ENCODE results near the gene ATAT1. TPM values are rescaled to one million over a fixed set of nuclear protein-coding genes. Genes with fewer than 3 reads are reported as not detected.
A peak's percentile ranks its signal among the peaks of the same experiment; 100 is the strongest.

ATAT1 gene
- total and polyA plus RNA-seq, 2 of the 13 experiments (the other 11 are each of a cell fraction or from before 2014, with no cell fraction given), result 9.2 to 23.6 TPM

DNA sequence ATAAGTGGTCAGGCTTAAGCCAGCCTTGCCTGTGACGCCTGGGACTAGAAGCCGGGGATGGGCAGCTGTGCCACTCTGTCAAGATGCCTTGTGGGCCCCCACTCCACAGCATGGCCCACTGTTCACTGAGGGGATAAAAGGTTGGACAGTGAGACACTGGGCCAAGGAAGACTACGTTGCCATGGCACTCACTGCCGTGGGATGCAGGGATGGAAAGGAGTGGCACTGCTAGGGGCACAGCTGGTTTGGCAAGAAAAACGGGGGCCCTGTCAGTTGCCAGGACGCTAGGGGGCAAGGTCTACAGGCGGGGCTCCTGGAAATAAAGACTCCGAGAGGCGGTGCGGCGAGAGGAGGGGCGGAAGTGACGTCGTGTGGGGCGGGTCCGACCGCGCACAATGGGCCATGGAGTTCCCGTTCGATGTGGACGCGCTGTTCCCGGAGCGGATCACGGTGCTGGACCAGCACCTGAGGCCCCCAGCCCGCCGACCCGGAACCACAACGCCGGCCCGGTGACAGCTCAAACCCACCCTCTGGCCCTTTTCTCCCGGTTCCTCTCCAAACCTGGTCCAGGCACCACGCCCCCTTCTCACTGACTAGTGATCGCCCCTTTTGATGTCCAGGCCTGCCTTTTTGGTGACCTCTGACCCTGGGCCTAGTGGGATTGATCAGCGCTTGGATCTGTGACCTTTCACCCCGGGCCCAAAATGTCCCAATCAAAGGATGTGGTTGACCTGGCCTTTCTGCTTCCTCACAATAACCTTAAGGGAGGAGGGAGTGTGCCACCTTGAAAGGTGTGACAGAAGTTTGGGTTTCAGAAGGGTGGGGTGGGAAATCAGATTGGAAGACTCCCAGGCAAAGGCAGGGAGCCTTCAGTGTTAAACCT is at the start of gene ATAT1 (continued):
- TF ChIP-seq, protein P1, sequence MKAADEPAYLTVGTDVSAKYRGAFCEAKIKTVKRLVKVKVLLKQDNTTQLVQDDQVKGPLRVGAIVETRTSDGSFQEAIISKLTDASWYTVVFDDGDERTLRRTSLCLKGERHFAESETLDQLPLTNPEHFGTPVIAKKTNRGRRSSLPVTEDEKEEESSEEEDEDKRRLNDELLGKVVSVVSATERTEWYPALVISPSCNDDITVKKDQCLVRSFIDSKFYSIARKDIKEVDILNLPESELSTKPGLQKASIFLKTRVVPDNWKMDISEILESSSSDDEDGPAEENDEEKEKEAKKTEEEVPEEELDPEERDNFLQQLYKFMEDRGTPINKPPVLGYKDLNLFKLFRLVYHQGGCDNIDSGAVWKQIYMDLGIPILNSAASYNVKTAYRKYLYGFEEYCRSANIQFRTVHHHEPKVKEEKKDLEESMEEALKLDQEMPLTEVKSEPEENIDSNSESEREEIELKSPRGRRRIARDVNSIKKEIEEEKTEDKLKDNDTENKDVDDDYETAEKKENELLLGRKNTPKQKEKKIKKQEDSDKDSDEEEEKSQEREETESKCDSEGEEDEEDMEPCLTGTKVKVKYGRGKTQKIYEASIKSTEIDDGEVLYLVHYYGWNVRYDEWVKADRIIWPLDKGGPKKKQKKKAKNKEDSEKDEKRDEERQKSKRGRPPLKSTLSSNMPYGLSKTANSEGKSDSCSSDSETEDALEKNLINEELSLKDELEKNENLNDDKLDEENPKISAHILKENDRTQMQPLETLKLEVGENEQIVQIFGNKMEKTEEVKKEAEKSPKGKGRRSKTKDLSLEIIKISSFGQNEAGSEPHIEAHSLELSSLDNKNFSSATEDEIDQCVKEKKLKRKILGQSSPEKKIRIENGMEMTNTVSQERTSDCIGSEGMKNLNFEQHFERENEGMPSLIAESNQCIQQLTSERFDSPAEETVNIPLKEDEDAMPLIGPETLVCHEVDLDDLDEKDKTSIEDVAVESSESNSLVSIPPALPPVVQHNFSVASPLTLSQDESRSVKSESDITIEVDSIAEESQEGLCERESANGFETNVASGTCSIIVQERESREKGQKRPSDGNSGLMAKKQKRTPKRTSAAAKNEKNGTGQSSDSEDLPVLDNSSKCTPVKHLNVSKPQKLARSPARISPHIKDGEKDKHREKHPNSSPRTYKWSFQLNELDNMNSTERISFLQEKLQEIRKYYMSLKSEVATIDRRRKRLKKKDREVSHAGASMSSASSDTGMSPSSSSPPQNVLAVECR (CRISPR knock-in tag; IDR thresholded peaks at IDR 0.05; ENCODE audit: borderline replicate concordance), result peak; percentile 99
- TF ChIP-seq ZNF672 (CRISPR knock-in tag; IDR thresholded peaks at IDR 0.05) (no peak), HOXA3 (CRISPR knock-in tag; IDR thresholded peaks at IDR 0.05) (peak; percentile 94), KLF11 (CRISPR knock-in tag; IDR thresholded peaks at IDR 0.05) (no peak), MIER2 (CRISPR knock-in tag; IDR thresholded peaks at IDR 0.05) (peak; percentile 44; the same call in 1 of the 2 replicates), ZNF451 (CRISPR knock-in tag; IDR thresholded peaks at IDR 0.05) (no peak), MAFF (IDR thresholded peaks at IDR 0.05; ENCODE audit: low read depth, low read length) (no peak), ZNF180 (CRISPR knock-in tag; IDR thresholded peaks at IDR 0.05; ENCODE audit: borderline replicate concordance, low read depth) (no peak), NFIC (IDR thresholded peaks at IDR 0.05; ENCODE audit: low read length) (no peak), ZFP41 (CRISPR knock-in tag; IDR thresholded peaks at IDR 0.05; ENCODE audit: borderline replicate concordance) (0 out of 2 replicates have a peak, but pooled peaks have one; percentile 45)
- TF ChIP-seq, protein P2, sequence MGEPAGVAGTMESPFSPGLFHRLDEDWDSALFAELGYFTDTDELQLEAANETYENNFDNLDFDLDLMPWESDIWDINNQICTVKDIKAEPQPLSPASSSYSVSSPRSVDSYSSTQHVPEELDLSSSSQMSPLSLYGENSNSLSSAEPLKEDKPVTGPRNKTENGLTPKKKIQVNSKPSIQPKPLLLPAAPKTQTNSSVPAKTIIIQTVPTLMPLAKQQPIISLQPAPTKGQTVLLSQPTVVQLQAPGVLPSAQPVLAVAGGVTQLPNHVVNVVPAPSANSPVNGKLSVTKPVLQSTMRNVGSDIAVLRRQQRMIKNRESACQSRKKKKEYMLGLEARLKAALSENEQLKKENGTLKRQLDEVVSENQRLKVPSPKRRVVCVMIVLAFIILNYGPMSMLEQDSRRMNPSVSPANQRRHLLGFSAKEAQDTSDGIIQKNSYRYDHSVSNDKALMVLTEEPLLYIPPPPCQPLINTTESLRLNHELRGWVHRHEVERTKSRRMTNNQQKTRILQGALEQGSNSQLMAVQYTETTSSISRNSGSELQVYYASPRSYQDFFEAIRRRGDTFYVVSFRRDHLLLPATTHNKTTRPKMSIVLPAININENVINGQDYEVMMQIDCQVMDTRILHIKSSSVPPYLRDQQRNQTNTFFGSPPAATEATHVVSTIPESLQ (CRISPR knock-in tag; conservative IDR thresholded peaks at IDR 0.05), result no peak
- TF ChIP-seq, protein P3, sequence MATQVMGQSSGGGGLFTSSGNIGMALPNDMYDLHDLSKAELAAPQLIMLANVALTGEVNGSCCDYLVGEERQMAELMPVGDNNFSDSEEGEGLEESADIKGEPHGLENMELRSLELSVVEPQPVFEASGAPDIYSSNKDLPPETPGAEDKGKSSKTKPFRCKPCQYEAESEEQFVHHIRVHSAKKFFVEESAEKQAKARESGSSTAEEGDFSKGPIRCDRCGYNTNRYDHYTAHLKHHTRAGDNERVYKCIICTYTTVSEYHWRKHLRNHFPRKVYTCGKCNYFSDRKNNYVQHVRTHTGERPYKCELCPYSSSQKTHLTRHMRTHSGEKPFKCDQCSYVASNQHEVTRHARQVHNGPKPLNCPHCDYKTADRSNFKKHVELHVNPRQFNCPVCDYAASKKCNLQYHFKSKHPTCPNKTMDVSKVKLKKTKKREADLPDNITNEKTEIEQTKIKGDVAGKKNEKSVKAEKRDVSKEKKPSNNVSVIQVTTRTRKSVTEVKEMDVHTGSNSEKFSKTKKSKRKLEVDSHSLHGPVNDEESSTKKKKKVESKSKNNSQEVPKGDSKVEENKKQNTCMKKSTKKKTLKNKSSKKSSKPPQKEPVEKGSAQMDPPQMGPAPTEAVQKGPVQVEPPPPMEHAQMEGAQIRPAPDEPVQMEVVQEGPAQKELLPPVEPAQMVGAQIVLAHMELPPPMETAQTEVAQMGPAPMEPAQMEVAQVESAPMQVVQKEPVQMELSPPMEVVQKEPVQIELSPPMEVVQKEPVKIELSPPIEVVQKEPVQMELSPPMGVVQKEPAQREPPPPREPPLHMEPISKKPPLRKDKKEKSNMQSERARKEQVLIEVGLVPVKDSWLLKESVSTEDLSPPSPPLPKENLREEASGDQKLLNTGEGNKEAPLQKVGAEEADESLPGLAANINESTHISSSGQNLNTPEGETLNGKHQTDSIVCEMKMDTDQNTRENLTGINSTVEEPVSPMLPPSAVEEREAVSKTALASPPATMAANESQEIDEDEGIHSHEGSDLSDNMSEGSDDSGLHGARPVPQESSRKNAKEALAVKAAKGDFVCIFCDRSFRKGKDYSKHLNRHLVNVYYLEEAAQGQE (IDR thresholded peaks at IDR 0.05; ENCODE audit: borderline replicate concordance in 1 of 2, low read depth in 1 of 2, low read length in 2 of 2), result peak in 1 of 2 experiments; percentile 57; a peak in 1 of 4 replicates
- TF ChIP-seq, protein P4, sequence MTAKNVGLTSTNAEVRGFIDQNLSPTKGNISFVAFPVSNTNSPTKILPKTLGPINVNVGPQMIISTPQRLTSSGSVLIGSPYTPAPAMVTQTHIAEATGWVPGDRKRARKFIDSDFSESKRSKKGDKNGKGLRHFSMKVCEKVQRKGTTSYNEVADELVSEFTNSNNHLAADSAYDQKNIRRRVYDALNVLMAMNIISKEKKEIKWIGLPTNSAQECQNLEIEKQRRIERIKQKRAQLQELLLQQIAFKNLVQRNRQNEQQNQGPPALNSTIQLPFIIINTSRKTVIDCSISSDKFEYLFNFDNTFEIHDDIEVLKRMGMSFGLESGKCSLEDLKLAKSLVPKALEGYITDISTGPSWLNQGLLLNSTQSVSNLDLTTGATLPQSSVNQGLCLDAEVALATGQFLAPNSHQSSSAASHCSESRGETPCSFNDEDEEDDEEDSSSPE (CRISPR knock-in tag; IDR thresholded peaks at IDR 0.05), result peak; percentile 58; the same call in 1 of the 2 replicates
